WI38 (cell line): ENCODE data around the gene SLC7A8.
"Not testable (repeated sequence)": the region's sequence is repeated elsewhere in the genome, so short reads cannot be mapped to it uniquely, and the experiment has no call there.

Experiments
- H3K4me3 ChIP-seq: 2 replicates; pipeline ENCODE4 v1.5.1; 2011; ENCODE audit warnings: low read depth, mild to moderate bottlenecking, control low read depth, low read length
- TF ChIP-seq, protein P1 (sequence below): IDR thresholded peaks from 2 replicates; pipeline ENCODE4 v1.5.1; 2012; ENCODE audit warnings: low read depth, mild to moderate bottlenecking, control low read depth, low read length

SLC7A8 gene

DNA sequence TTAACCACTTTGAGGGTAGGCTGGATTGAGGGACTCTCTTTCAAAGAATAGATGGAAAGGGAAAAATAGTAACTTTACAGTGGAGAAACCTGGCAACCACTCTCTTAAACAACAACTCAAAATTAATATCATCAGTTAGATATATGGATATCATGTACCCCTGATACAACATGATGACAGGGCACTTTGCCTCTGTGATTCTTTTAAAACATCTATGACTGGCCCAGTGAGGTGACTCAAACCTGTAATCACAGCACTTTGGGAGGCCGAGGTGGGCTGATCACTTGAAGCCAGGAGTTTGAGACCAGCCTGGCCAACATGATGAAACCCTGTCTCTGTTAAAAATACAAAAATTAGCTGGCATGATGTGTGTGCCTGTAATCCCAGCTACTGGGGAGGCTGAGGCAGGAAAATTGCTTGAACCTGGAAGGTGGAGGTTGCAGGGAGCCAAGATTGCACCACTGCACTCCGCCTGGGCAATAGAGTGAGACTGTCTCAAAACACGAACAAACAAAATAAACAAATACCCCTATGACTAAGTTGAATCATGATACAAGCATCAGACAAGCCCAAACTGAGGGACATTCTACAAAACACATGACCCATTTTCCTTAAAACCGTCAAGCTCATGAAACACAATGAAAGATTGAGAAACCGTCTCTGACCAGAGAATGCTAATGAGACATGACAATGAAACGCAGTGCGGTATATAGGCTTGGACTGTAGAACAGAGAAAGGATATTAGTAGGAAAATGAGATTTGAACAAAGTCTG, 26.4 kb upstream of the SLC7A8 start:
- H3K4me3 ChIP-seq, result no peak overlapping the region
- TF ChIP-seq, protein P1, sequence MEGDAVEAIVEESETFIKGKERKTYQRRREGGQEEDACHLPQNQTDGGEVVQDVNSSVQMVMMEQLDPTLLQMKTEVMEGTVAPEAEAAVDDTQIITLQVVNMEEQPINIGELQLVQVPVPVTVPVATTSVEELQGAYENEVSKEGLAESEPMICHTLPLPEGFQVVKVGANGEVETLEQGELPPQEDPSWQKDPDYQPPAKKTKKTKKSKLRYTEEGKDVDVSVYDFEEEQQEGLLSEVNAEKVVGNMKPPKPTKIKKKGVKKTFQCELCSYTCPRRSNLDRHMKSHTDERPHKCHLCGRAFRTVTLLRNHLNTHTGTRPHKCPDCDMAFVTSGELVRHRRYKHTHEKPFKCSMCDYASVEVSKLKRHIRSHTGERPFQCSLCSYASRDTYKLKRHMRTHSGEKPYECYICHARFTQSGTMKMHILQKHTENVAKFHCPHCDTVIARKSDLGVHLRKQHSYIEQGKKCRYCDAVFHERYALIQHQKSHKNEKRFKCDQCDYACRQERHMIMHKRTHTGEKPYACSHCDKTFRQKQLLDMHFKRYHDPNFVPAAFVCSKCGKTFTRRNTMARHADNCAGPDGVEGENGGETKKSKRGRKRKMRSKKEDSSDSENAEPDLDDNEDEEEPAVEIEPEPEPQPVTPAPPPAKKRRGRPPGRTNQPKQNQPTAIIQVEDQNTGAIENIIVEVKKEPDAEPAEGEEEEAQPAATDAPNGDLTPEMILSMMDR, result no peak

DNA sequence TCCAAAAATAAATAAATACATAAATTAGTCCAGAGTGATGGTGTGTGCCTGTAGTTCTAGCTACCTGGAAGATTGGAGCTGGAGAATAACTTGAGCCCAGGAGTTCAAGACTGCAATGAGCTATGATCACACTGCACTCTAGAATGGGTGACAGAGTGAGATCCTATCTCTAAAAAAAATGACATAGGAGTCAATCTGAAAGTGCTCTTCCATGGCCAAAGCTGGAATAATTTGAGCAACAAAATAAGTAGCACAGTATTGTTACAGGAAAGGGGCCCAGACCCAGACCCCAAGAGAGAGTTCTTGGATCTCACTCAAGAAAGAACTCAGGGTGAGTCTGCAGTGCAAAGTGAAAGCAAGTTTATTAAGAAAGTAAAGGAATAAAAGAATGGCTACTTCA, 24.9 kb upstream of the SLC7A8 start:
- H3K4me3 ChIP-seq, result no peak overlapping the region
- TF ChIP-seq, protein P1, result no peak

DNA sequence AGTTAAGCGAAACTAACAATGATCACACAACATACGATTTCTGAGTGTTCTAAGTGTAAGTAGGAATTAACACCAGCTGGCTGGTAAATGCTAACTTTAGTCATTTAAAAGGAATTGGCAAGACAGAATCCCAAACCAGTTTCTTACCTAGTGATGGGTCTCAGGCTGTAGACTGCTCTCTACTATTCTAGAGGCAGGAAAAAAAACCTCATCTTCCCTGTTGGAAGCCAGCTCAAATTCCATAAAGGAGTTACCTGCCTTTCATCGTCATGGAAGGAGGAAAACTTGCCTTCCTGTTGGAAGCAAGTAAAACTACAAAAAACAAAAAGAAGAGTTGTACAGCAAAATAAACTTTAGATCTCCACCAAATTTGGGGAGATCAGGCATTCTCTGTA, 23.7 kb upstream of the SLC7A8 start:
- no peak overlapping the region for H3K4me3 ChIP-seq
- TF ChIP-seq, protein P1, result no peak

DNA sequence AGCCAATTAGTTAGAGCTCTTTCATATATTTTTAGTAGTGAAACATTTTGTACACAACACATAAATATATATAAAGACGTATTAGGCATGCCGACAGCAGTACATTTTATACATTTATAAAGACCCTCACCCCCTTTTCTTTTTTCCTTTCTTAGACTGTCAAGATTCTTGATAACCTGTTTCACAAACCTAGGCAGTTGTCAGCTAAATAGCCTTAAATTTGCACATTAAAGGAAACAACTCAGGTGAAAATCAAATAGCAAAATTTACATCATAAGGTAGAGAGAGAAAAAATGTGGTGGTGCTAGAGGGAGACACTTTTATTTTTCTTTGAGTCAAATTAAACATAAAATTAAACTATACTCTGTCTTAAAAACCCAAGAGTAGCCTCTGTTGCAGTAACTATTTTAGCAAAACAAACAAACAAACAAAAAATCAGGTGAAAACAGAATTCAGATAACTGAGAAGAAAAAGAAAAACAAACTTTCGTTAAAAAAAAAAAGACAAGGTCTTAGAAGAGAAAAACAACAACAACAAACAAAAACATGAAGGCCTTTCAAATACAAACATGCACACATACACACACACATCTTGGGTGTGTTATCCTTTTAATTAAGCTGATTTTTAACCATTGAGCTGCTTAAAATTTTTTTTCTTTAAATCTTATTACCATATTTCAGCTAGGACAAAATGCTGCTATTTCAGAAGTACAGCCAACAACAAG, 23.1 kb upstream of the SLC7A8 start:
- TF ChIP-seq, protein P1, result no peak

DNA sequence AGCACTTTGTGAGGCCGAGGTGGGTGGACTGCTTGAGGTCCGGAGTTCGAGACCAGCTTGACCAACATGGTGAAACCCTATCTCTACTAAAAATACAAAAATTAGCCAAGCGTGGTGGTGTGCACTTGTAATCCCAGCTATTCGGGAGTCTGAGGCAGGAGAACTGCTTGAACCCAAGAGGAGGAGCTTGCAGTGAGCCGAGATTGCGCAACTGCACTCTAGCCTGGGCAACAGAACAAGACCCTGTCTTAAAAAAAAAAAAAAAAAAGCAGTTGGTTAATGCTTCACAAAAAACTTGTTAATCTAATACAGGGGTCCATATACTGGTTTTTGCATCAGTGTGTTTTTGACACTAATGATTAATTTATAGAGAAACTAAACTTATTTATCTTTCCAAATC, 18.5 kb upstream of the SLC7A8 start:
- H3K4me3 ChIP-seq, result no peak overlapping the region
- TF ChIP-seq, protein P1, result no peak

More for the DNA sequence above, 23.1 kb upstream of the SLC7A8 start:
- H3K4me3 ChIP-seq, result no peak overlapping the region

DNA sequence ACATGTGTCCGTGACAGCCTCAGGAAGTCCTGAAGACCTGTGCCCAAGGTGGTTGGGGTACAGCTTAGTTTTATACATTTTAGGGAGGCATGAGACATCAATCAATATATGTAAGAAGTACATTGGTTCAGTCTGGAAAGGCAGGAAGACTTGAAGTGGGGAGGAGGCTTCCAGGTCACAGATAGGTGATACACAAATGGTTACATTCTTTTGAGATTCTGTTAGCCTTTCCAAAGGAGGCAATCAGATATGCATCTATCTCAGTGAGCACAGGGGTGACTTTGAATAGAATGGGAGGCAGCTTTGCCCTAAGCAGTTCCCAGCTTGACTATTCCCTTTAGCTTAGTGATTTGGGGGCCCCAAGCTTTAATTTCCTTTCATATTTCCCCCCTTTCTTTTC, 15.7 kb upstream of the SLC7A8 start:
- H3K4me3 ChIP-seq, result not testable (repeated sequence)

DNA sequence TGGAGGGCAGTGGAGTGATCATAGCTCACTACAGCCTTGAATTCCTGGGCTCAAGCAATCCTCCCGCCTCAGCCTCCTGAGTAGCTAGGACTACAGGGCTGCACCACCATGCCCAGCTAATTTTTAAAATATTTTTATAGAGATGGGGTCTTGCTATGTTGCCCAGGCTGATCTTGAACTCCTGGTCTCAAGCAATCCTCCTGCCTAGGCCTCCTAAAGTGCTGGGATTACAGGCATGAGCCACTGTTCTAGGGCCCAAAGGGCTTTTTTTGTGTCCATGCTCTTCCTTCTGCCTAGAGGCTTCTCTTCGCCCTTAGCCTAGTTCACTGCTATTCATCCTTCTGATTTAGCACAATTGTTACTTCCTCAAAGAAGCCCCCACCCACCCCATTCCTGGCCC, 13.0 kb upstream of the SLC7A8 start:
- not testable (repeated sequence) for H3K4me3 ChIP-seq

DNA sequence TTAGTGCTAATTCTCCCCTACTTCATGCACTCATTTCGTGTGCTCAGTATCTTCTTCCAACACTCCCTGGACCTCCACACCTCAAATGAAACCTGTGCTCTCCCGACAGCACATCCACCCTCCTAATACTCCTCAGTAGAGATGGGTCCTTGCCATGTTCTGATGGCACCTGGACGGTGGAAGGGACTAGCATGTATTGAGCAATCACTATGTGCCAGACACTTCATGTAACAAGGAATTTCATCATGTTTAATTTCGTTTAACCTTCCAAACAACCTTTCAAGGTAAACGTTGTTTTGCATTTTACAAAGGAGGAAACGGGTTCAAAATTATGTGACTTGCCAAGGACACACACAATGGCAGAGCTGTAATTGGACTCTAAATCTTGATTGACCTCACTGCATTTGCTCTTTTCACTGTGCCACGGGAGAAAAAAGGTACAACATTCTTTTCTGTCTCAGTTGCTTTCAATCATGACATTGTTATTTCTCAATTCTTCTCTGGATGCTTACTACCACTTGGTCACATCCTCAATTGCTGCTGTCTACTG, 12.2 kb upstream of the SLC7A8 start:
- TF ChIP-seq, protein P1, result no peak
- H3K4me3 ChIP-seq, result no peak overlapping the region
